GM12892 (cell line): ENCODE data around the gene RBM20.

Experiments used
- POLR2A ChIP-seq: IDR thresholded peaks from 2 replicates; pipeline ENCODE4 v1.6.1; 2011; ENCODE audit warnings: low read depth, low read length, control low read depth
- TAF1 ChIP-seq: IDR thresholded peaks from 2 replicates; pipeline ENCODE4 v1.6.1; 2011; ENCODE audit warnings: low read depth, mild to moderate bottlenecking, control low read depth, low read length, borderline replicate concordance

- TF ChIP-seq POLR2A (no peak), TAF1 (no peak)
Measured at GRCh38 chr10:110748970-110749369, 104.8 kb downstream of the RBM20 start.
